KMS-11 (cell line): ENCODE measurements around the gene RCL1.

ENCODE experiments used
- H2AFZ ChIP-seq: fragments of 200-600 bp; sonication (generic); 2 replicates; pipeline ENCODE4 v1.6.1; 2016; ENCODE audit warnings: antibody characterized with exemption, mixed run types, low read depth
- H3K27ac ChIP-seq: fragments of 200-600 bp; sonication (generic); 2 replicates; pipeline ENCODE4 v1.6.1; 2016; ENCODE audit warnings: mild to moderate bottlenecking, mixed run types
- H3K27me3 ChIP-seq: fragments of 200-600 bp; sonication (generic); 2 replicates; pipeline ENCODE4 v1.6.1; 2017; ENCODE audit warnings: mild to moderate bottlenecking, low read depth, mixed run types, moderate library complexity; ENCODE audit not compliant: insufficient read depth
- H3K36me3 ChIP-seq: fragments of 200-600 bp; sonication (generic); 2 replicates; pipeline ENCODE4 v1.6.1; 2017; ENCODE audit warnings: mild to moderate bottlenecking, mixed run types; ENCODE audit not compliant: insufficient read depth
- H3K4me1 ChIP-seq: fragments of 200-600 bp; sonication (generic); 2 replicates; pipeline ENCODE4 v1.6.1; 2016; ENCODE audit warnings: mild to moderate bottlenecking, low read depth, mixed run types; ENCODE audit not compliant: poor library complexity, severe bottlenecking
- H3K4me2 ChIP-seq: fragments of 200-600 bp; sonication (generic); 2 replicates; pipeline ENCODE4 v1.7.0; 2016; ENCODE audit warnings: mild to moderate bottlenecking, mixed run types
- H3K4me3 ChIP-seq: fragments of 200-600 bp; sonication (generic); IDR thresholded peaks from 2 replicates; pipeline ENCODE4 v1.6.1; 2017; ENCODE audit warnings: low read depth, low read length, mixed read lengths; ENCODE audit not compliant: insufficient read depth
- H3K79me2 ChIP-seq: fragments of 200-600 bp; sonication (generic); 2 replicates; pipeline ENCODE4 v1.6.1; 2016; ENCODE audit warnings: low read depth, mixed run types; ENCODE audit not compliant: insufficient read depth
- H3K9ac ChIP-seq: fragments of 200-600 bp; sonication (generic); 2 replicates; pipeline ENCODE4 v1.6.1; 2016; ENCODE audit warnings: mild to moderate bottlenecking, mixed run types
- H4K20me1 ChIP-seq: fragments of 200-600 bp; sonication (generic); 2 replicates; pipeline ENCODE4 v1.6.1; 2016; ENCODE audit warnings: mild to moderate bottlenecking, mixed run types; ENCODE audit not compliant: insufficient read depth
- TF ChIP-seq, protein P1 (sequence below): fragments of 200-600 bp; sonication (generic); conservative IDR thresholded peaks from 2 replicates; pipeline ENCODE4 v1.6.1; 2017; ENCODE audit warnings: low read depth, mild to moderate bottlenecking, antibody characterized with exemption, low read length, moderate library complexity, mixed read lengths

The RCL1 gene

DNA sequence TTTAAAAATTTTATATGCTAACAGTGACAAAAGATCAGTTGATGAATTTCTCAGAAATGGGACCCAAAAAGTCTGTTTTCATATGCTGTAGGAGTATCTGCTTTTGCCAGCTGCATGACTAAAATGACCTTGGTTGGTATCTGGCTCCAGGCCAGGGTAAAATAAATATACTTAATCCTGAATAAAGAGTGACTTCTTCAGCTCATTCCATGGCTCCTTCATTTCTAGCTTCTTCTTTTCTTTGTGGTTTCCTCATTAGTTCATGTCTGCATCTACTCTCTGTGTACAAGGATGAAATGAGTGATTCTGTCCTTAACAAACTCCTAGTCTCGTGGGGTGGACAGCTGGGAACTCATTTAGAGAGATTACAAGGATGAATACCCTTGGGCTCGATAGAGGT, 36.0 kb downstream of the RCL1 start:
- Histone ChIP-seq H3K4me1 (no peaks in the 10 kb centered on the region), H3K27ac (no peak overlapping the region), H3K36me3 (no peaks in the 10 kb centered on the region), H3K9ac (no peak overlapping the region), H4K20me1 (no peaks in the 10 kb centered on the region), H3K27me3 (no peaks in the 10 kb centered on the region), H3K4me3 (no peak overlapping the region), H3K4me2 (no peak overlapping the region), H2AFZ (no peak overlapping the region), H3K79me2 (peaks cover 4% of the 10 kb centered on the region; the same call in 1 of the 2 replicates)
- TF ChIP-seq, protein P1, sequence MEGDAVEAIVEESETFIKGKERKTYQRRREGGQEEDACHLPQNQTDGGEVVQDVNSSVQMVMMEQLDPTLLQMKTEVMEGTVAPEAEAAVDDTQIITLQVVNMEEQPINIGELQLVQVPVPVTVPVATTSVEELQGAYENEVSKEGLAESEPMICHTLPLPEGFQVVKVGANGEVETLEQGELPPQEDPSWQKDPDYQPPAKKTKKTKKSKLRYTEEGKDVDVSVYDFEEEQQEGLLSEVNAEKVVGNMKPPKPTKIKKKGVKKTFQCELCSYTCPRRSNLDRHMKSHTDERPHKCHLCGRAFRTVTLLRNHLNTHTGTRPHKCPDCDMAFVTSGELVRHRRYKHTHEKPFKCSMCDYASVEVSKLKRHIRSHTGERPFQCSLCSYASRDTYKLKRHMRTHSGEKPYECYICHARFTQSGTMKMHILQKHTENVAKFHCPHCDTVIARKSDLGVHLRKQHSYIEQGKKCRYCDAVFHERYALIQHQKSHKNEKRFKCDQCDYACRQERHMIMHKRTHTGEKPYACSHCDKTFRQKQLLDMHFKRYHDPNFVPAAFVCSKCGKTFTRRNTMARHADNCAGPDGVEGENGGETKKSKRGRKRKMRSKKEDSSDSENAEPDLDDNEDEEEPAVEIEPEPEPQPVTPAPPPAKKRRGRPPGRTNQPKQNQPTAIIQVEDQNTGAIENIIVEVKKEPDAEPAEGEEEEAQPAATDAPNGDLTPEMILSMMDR = no peak

DNA sequence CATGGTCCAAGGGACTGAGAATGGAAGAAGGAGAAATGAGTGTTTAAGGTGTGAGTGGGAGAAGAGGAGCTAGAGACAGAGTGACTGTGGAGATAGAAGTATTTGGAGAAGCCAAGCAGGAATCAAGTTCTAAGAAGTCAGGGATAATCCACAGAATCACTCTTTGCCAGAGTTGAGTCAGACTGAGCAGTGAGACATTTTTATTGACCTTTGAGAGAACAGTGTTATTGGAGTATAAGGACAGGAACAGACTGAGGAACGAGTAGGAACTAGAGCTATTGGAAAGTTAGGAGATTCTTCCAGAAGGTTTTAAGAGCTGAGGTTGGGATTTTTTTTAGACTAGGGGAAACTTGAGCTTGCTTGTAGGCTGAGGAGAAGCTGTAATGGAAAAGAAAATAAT, 37.2 kb downstream of the RCL1 start:
- H3K79me2 ChIP-seq = no peaks in the 10 kb centered on the region; the same call in 1 of the 2 replicates
- TF ChIP-seq, protein P1 = no peak
- no peak overlapping the region for H3K4me3 ChIP-seq
- H3K4me1 ChIP-seq = no peaks in the 10 kb centered on the region
- H3K36me3 ChIP-seq = no peaks in the 10 kb centered on the region
- H3K4me2 ChIP-seq = no peak overlapping the region
- H3K9ac ChIP-seq = no peak overlapping the region
- H3K27me3 ChIP-seq = no peaks in the 10 kb centered on the region
- H4K20me1 ChIP-seq = no peaks in the 10 kb centered on the region
- H2AFZ ChIP-seq = no peak overlapping the region
- no peak overlapping the region for H3K27ac ChIP-seq

DNA sequence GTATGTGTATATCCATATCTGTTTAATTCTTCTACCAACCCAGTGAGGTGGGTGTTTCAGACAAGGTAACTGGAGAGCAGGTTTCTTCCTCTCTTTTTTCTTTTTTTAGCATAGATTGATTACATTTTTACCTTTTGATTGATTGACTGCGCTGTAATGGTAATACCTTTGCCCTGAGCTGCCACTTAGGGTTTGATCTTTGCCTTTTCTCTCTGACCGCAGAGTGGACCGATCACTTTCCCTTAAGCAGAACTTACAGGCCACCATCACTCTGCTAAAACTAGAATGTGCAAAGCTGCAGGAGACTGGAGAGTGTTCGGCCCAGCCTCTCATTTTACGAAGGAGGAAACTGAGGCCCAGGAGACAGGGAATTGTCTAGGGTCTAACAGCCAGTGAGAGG, 38.0 kb downstream of the RCL1 start:
- Histone ChIP-seq H3K27me3 (no peaks in the 10 kb centered on the region), H4K20me1 (no peaks in the 10 kb centered on the region), H3K79me2 (no peaks in the 10 kb centered on the region; the same call in 1 of the 2 replicates), H3K4me3 (no peak overlapping the region), H3K9ac (no peak overlapping the region), H3K4me1 (no peaks in the 10 kb centered on the region), H3K36me3 (no peaks in the 10 kb centered on the region), H3K4me2 (no peak overlapping the region), H3K27ac (no peak overlapping the region), H2AFZ (no peak overlapping the region)
- TF ChIP-seq, protein P1 = no peak

DNA sequence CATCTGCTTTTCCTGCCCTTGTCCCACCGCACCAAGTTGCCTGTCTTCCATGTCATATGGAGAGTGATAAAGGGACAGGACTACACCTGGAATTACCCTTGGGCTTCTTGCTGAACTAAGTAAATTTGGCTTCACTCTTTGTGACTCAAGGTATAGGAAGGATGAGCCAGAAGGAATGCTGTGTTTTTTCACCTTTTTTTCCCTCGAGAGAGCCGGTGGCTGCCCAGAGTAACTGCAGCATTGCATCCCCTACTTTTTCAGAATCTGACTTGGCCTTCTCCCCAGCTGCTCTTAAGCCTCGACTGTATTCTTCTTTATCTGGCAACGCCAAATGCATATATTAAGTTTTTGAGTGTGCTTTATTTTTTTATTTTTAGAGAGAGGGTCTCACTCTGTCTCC, 38.4 kb downstream of the RCL1 start:
- Histone ChIP-seq H3K36me3 (no peaks in the 10 kb centered on the region), H3K79me2 (no peaks in the 10 kb centered on the region; the same call in 1 of the 2 replicates), H3K9ac (no peak overlapping the region), H3K4me3 (no peak overlapping the region), H4K20me1 (no peaks in the 10 kb centered on the region), H3K4me1 (no peaks in the 10 kb centered on the region), H3K27me3 (no peaks in the 10 kb centered on the region), H2AFZ (no peak overlapping the region), H3K4me2 (no peak overlapping the region), H3K27ac (no peak overlapping the region)
- TF ChIP-seq, protein P1 = no peak
